HepG2 (cell line): Measurements from ENCODE around the gene MYO1B. TPM values are rescaled to one million over a fixed set of nuclear protein-coding genes. Genes with fewer than 3 reads are reported as not detected.

Experiments
- ATAC-seq: fragments of 200-7000 bp; cut with Tn5 transposase; 3 replicates; pipeline ENCODE4 v1.9.1; 2020; ENCODE audit warnings: mild to moderate bottlenecking, moderate library complexity
- BruUV-seq: library from RNA; stranded (reverse); fragments of 400-500 nt; replicated peaks from 2 replicates; lab custom pipeline; 2021; lab: Mats Ljungman, UMichigan
- CTCF ChIA-PET: fragments of 300-600 bp; formaldehyde crosslinking; extraction: SDS; loops from one replicate; lab custom pipeline; 2021; ENCODE audit warnings: low total read pairs, inconsistent platforms, low intra/inter-chr PET ratio; lab: Yijun Ruan, JAX
- POLR2A ChIA-PET: fragments of 350-600 bp; sonication (Branson Sonifier 250); formaldehyde crosslinking; loops from one replicate; lab custom pipeline; 2020; ENCODE audit warnings: antibody characterized with exemption, inconsistent platforms; lab: Yijun Ruan, JAX
- DNase-seq: peaks from one replicate; pipeline ENCODE4 v3.0.0-alpha.2; 2015; ENCODE audit warnings: low spot score
- FAIRE-seq: peaks from 3 replicates; lab custom pipeline; 2011; peaks lifted over from hg19 to GRCh38; lab: Jason Lieb, UNC
- H2AFZ ChIP-seq: one replicate; pipeline ENCODE4 v1.6.1; 2011; ENCODE audit warnings: low read length, inconsistent platforms
- H3K27ac ChIP-seq: fragments of 300-600 bp; 3 replicates; pipeline ENCODE4 v1.8.0; 2011; ENCODE audit warnings: mixed run types, mild to moderate bottlenecking, mixed read lengths, low read length, inconsistent platforms; ENCODE audit not compliant: insufficient read depth; ENCODE audit errors: extremely low read length
- H3K27me3 ChIP-seq, 2 experiments: fragments of 200-600 bp in 1 of 2; 2 replicates in 1 of 2; 3 replicates in 1 of 2; pipeline versions ENCODE4 v1.6.0 to v1.8.0; 2011; ENCODE audit warnings: low read length in 2 of 2, mild to moderate bottlenecking in 2 of 2, moderate library complexity in 2 of 2, inconsistent platforms in 1 of 2; ENCODE audit not compliant: insufficient read depth in 2 of 2, control insufficient read depth in 1 of 2
- H3K36me3 ChIP-seq, 2 experiments: fragments of 200-600 bp in 1 of 2; replicated peaks in 1 of 2; 2 replicates in 1 of 2; 3 replicates in 1 of 2; pipeline versions ENCODE4 v1.5.1 to v1.8.0; 2011; ENCODE audit warnings: low read length in 2 of 2, inconsistent platforms in 1 of 2; ENCODE audit not compliant: insufficient read depth in 2 of 2, control insufficient read depth in 1 of 2
- H3K4me1 ChIP-seq: 2 replicates; pipeline ENCODE4 v1.5.1; 2012; ENCODE audit warnings: low read length, inconsistent platforms; ENCODE audit not compliant: insufficient read depth
- H3K4me2 ChIP-seq: 2 replicates; pipeline ENCODE4 v1.6.0; 2011; ENCODE audit warnings: low read depth, low read length, inconsistent platforms
- H3K4me3 ChIP-seq, 3 experiments: fragments of 200-600 bp in 1 of 3; sonication (generic), shearing (Covaris generic) in 1 of 3; replicated peaks in 1 of 3; 2 replicates each; pipeline ENCODE4 v1.5.1; 2011 to 2016; ENCODE audit warnings: low read length in 3 of 3, inconsistent platforms in 2 of 3, low read depth in 2 of 3, mild to moderate bottlenecking in 2 of 3, control low read depth in 1 of 3, mixed read lengths in 1 of 3; ENCODE audit not compliant: insufficient read depth in 1 of 3
- H3K79me2 ChIP-seq: one replicate; pipeline ENCODE4 v1.6.1; 2011; ENCODE audit warnings: low read length, inconsistent platforms; ENCODE audit not compliant: insufficient read depth
- H3K9ac ChIP-seq: 2 replicates; pipeline ENCODE4 v1.6.0; 2011; ENCODE audit warnings: mild to moderate bottlenecking, low read depth, low read length, inconsistent platforms; ENCODE audit not compliant: insufficient read depth
- H3K9me3 ChIP-seq: 2 replicates; pipeline ENCODE4 v1.5.1; 2012; ENCODE audit warnings: mild to moderate bottlenecking, low read length
- H4K20me1 ChIP-seq: 2 replicates; pipeline ENCODE4 v1.6.0; 2011; ENCODE audit warnings: inconsistent platforms, mild to moderate bottlenecking, low read length, moderate library complexity; ENCODE audit not compliant: insufficient read depth
- ARID2 ChIP-seq: sonication (generic); formaldehyde crosslinking; IDR thresholded peaks from 2 replicates; pipeline ENCODE4 v1.8.1; 2022; ENCODE audit warnings: mild to moderate bottlenecking, missing genetic modification reagents, borderline replicate concordance
- CAMTA2 ChIP-seq: sonication (generic); formaldehyde crosslinking; IDR thresholded peaks from 2 replicates; pipeline ENCODE4 v1.4.0; 2020; ENCODE audit warnings: mild to moderate bottlenecking, missing genetic modification reagents, borderline replicate concordance
- CBX1 ChIP-seq: IDR thresholded peaks from one replicate; pipeline ENCODE4 v1.6.1; 2016; ENCODE audit warnings: antibody characterized with exemption, low read depth
- EHMT2 ChIP-seq: fragments of 200-600 bp; sonication (generic); IDR thresholded peaks from 2 replicates; pipeline ENCODE4 v1.7.0; 2017; ENCODE audit warnings: antibody characterized with exemption, low read depth, low read length, borderline replicate concordance
- SIN3A ChIP-seq: IDR thresholded peaks from 2 replicates; pipeline ENCODE4 v1.6.1; 2011; ENCODE audit warnings: low read depth, mild to moderate bottlenecking, control low read depth, low read length, borderline replicate concordance
- SKIL ChIP-seq: sonication (generic); formaldehyde crosslinking; IDR thresholded peaks from 2 replicates; pipeline ENCODE4 v1.8.0; 2022; ENCODE audit warnings: missing genetic modification reagents, mild to moderate bottlenecking, moderate library complexity, borderline replicate concordance
- TRAFD1 ChIP-seq: sonication (generic); formaldehyde crosslinking; IDR thresholded peaks from 2 replicates; pipeline ENCODE4 v1.5.1; 2020; ENCODE audit warnings: missing genetic modification reagents, mild to moderate bottlenecking, borderline replicate concordance
- UBTF ChIP-seq: sonication (generic); formaldehyde crosslinking; IDR thresholded peaks from 2 replicates; pipeline ENCODE4 v1.4.0; 2020; ENCODE audit warnings: mild to moderate bottlenecking, missing genetic modification reagents
- ZBTB25 ChIP-seq: IDR thresholded peaks from 2 replicates; pipeline ENCODE4 v1.6.1; 2018; ENCODE audit warnings: missing genetic modification reagents
- ZNF264 ChIP-seq: sonication (generic); formaldehyde crosslinking; IDR thresholded peaks from 2 replicates; pipeline ENCODE4 v1.4.0; 2020; ENCODE audit warnings: missing genetic modification reagents
- ZNF275 ChIP-seq: sonication (generic); formaldehyde crosslinking; IDR thresholded peaks from 2 replicates; pipeline ENCODE4 v1.8.0; 2022; ENCODE audit warnings: missing genetic modification reagents, mild to moderate bottlenecking, inconsistent platforms, borderline replicate concordance
- ZNF362 ChIP-seq: sonication (generic); formaldehyde crosslinking; IDR thresholded peaks from 2 replicates; pipeline ENCODE4 v1.4.0; 2020; ENCODE audit warnings: missing genetic modification reagents, mild to moderate bottlenecking, borderline replicate concordance
- ZNF446 ChIP-seq: sonication (generic); formaldehyde crosslinking; IDR thresholded peaks from 2 replicates; pipeline ENCODE4 v1.5.0; 2020; ENCODE audit warnings: mild to moderate bottlenecking, missing genetic modification reagents
- ZNF782 ChIP-seq: sonication (generic); formaldehyde crosslinking; IDR thresholded peaks from 2 replicates; pipeline ENCODE4 v1.4.0; 2020; ENCODE audit warnings: missing genetic modification reagents, mild to moderate bottlenecking, borderline replicate concordance
- WGBS: methylation state at CpG from one replicate; pipeline ENCODE4 v1.1.6; 2017; ENCODE audit warnings: low lambda C conversion rate; 5-methylcytosine and 5-hydroxymethylcytosine counted together
- in situ Hi-C: cut with HindIII; loops from 2 replicates; pipeline ENCODE4 v1.10.0; 2017; ENCODE audit warnings: low pct_unique_long_range_greater_than_20kb; ENCODE audit not compliant: extremely low pct_ligation_motif_present
- intact Hi-C: fragments of 100-400 bp; cut with micrococcal nuclease; formaldehyde crosslinking; loops from one replicate; pipeline ENCODE4 v1.10.0; 2022; ENCODE audit not compliant: unreplicated experiment
- polyA plus RNA-seq, 8 experiments: library from polyadenylated mRNA; depleted of rRNA in 3 of 8; stranded (reverse) in 7 of 8; unstranded in 1 of 8; fragments of >200 nt; fragmentation: Illumina TruSeq in 4 of 8; extraction: Trizol in 4 of 8; gene quantifications; 2 replicates each; pipeline versions ENCODE4 v1.2.1 to v1.2.3, GENCODE V29; 2011 to 2016; ENCODE audit warnings: low read depth in 4 of 8, missing spikeins in 1 of 8, mixed read lengths in 1 of 8; ENCODE audit not compliant: insufficient read depth in 1 of 8
- total RNA-seq, 5 experiments: library from RNA; depleted of rRNA; stranded (reverse); fragments of >200 nt; fragmentation: Illumina TruSeq; extraction: Trizol; gene quantifications; 2 replicates each; pipeline ENCODE4 v1.2.3, GENCODE V29; 2016; ENCODE audit warnings: low read depth in 1 of 5

MYO1B gene
- total and polyA plus RNA-seq, 2 of the 13 experiments (the other 11 are each of a cell fraction or from before 2014, with no cell fraction given), result 36.9 to 89.8 TPM

GRCh38 chr2:191222952-191223351, 22.3 kb upstream of the MYO1B start:
- FAIRE-seq (no peak), ATAC-seq (no peak), DNase-seq (no peak)
- intact Hi-C loops (no loop called here), in situ Hi-C loops (loop anchor here (5.0 kb wide), 1 partner anchor 299 kb away; no protein-coding TSS in a partner anchor)
- Histone ChIP-seq H3K4me3 (no peak overlapping the region), H4K20me1 (no peaks in the 10 kb centered on the region), H3K9me3 (no peaks in the 10 kb centered on the region), H2AFZ (no peak overlapping the region), H3K27me3 (no peaks in the 10 kb centered on the region), H3K27ac (no peak overlapping the region), H3K36me3 (no peaks in the 10 kb centered on the region), H3K4me2 (no peak overlapping the region), H3K4me1 (peaks cover 20% of the 10 kb centered on the region), H3K9ac (no peak overlapping the region), H3K79me2 (no peaks in the 10 kb centered on the region)
- POLR2A ChIA-PET, result interaction anchor here (0.5 kb wide), 1 partner anchor 456 kb away, joined by 3 read pairs; no protein-coding TSS in a partner anchor
- 86% methylated on average over 3 of the region's 3 CpGs for WGBS
- CTCF ChIA-PET, result no interaction called here
- BruUV-seq, result no TSS peak
- no peak for TF ChIP-seq ZNF275 (CRISPR knock-in tag)
- TF ChIP-seq ZNF362 (CRISPR knock-in tag), result no peak
- TF ChIP-seq SKIL (CRISPR knock-in tag), result no peak
- TF ChIP-seq TRAFD1 (CRISPR knock-in tag), result no peak
- TF ChIP-seq ZNF782 (CRISPR knock-in tag), result no peak
- no peak for TF ChIP-seq ARID2
- no peak for TF ChIP-seq UBTF
- no peak for TF ChIP-seq CAMTA2
- no peak for TF ChIP-seq ZNF264 (CRISPR knock-in tag)
- no peak for TF ChIP-seq EHMT2
- no peak for TF ChIP-seq ZNF446 (CRISPR knock-in tag)
- no peak for TF ChIP-seq ZBTB25 (CRISPR knock-in tag)
- no peak for TF ChIP-seq SIN3A
- no peak for TF ChIP-seq CBX1
